GDM1 (cell line): Measurements from ENCODE around the gene CD59.
"Not testable (repeated sequence)": the region's sequence is repeated elsewhere in the genome, so short reads cannot be mapped to it uniquely, and the experiment has no call there.

ENCODE experiments used
- DNase-seq: peaks from one replicate; lab custom pipeline; 2025; lab: John Stamatoyannopoulos, UW

CD59 gene

GRCh38 chr11:33665350-33666106 lies 70.7 kb downstream of the CD59 start:
- no peak for DNase-seq

- DNase-seq, result no peak
These were observed 71.4 kb downstream of the CD59 start for GRCh38 chr11:33664827-33665226.

- DNase-seq, result no peak
These were observed 72.1 kb downstream of the CD59 start for GRCh38 chr11:33664166-33664565.

- DNase-seq, result no peak
These were observed 73.1 kb downstream of the CD59 start for GRCh38 chr11:33663121-33663520.

- DNase-seq, result not testable (repeated sequence)
These were observed 74.7 kb downstream of the CD59 start for GRCh38 chr11:33661526-33661925.

GRCh38 chr11:33660962-33661361 lies 75.3 kb downstream of the CD59 start:
- no peak for DNase-seq

GRCh38 chr11:33659370-33660139 lies 76.7 kb downstream of the CD59 start:
- no peak for DNase-seq

GRCh38 chr11:33658195-33658900 lies 77.9 kb downstream of the CD59 start:
- no peak for DNase-seq

GRCh38 chr11:33657757-33658156 lies 78.5 kb downstream of the CD59 start:
- DNase-seq, result no peak

GRCh38 chr11:33656768-33657167 lies 79.5 kb downstream of the CD59 start:
- DNase-seq, result no peak

- DNase-seq, result no peak
These were observed 80.2 kb downstream of the CD59 start for GRCh38 chr11:33655842-33656600.

GRCh38 chr11:33654594-33654993 lies 81.6 kb downstream of the CD59 start:
- DNase-seq, result no peak
